Activated CD4-positive, alpha-beta memory T cell treated with anti-CD3 and anti-CD28 coated beads for 36 hours (primary cell): ENCODE measurements around the gene CRCP. TPM values are rescaled to one million over a fixed set of nuclear protein-coding genes. Genes with fewer than 3 reads are reported as not detected.
A peak's percentile ranks its signal among the peaks of the same experiment; 100 is the strongest.
"Not testable (repeated sequence)": the region's sequence is repeated elsewhere in the genome, so short reads cannot be mapped to it uniquely, and the experiment has no call there.

Experiments used
- CTCF ChIA-PET: fragments of 350-600 bp; sonication (Branson Sonifier 250); formaldehyde crosslinking; loops from one replicate; lab custom pipeline; 2021; ENCODE audit warnings: antibody characterized with exemption, inconsistent platforms; lab: Charles Lee
- POLR2A ChIA-PET: fragments of 350-600 bp; sonication (Branson Sonifier 250); formaldehyde crosslinking; loops from one replicate; lab custom pipeline; 2021; ENCODE audit warnings: antibody characterized with exemption; lab: Charles Lee
- DNase-seq: peaks from one replicate; pipeline ENCODE4 v3.0.0-alpha.2; 2020
- H3K27ac Mint-ChIP-seq: one replicate; pipeline ENCODE4 v1.8.0; 2021; ENCODE audit warnings: mixed read lengths
- H3K27me3 Mint-ChIP-seq: one replicate; pipeline ENCODE4 v1.8.0; 2021; ENCODE audit warnings: mixed read lengths
- H3K36me3 Mint-ChIP-seq: one replicate; pipeline ENCODE4 v1.8.0; 2021; ENCODE audit warnings: mixed read lengths
- H3K4me1 Mint-ChIP-seq: one replicate; pipeline ENCODE4 v1.8.0; 2021; ENCODE audit warnings: low read depth, mixed read lengths
- H3K4me3 Mint-ChIP-seq: one replicate; pipeline ENCODE4 v1.8.0; 2021; ENCODE audit warnings: mild to moderate bottlenecking, mixed read lengths
- H3K9me3 Mint-ChIP-seq: one replicate; pipeline ENCODE4 v1.8.0; 2021; ENCODE audit warnings: mixed read lengths
- intact Hi-C: fragments of 100-400 bp; cut with micrococcal nuclease; formaldehyde crosslinking; loops from one replicate; pipeline ENCODE4 v1.15.1; 2023
- total RNA-seq, 2 experiments: library from RNA; stranded (reverse); gene quantifications; one replicate each; pipeline ENCODE4 v1.2.3, GENCODE V29; 2021

CRCP gene
- total RNA-seq, 2 experiments from 2014 or later = 19.3 to 19.6 TPM

DNA sequence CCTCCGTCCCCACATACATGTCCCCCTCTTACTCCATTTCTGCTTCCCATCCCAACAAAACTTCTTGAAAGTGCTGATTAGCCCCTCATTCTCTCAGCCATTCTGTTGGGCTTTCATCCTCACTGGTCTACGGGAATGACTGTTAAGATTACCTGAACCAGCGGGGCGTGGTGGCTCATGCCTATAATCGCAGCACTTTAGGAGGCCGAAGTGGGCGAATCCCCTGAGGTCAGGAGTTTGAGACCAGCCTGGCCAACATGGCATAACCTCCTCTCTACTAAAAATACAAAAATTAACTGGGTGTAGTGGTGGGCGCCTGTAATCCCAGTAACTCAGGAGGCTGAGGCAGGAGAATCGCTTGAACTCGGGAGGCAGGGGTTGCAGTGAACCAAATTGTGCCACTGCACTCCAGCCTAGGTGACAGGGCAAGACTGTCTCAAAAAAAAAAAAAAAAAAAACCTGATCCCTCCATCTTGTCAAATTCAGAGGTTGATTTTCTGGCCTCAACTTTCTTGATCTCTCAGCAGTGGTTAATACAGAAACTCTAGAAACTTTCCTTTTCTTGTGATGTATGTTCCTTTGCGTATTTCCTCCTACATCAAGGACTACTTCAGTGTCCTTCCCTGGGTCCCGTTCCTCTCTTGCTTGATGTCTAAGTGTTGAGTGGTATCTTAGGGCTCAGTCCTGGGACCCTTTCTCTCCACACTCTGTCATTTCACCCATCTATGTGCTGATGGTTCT is 2.2 kb downstream of the CRCP start:
- H3K4me1 Mint-ChIP-seq = peaks cover 49% of the 10 kb centered on the region
- CTCF ChIA-PET, H3K27ac Mint-ChIP-seq, H3K27me3 Mint-ChIP-seq, DNase-seq, H3K9me3 Mint-ChIP-seq, POLR2A ChIA-PET: not testable (repeated sequence)
- H3K36me3 Mint-ChIP-seq = peaks cover 20% of the 10 kb centered on the region
- intact Hi-C loops = loop anchor here (10.0 kb wide), 1 partner anchor 88 kb away; the partner anchor contains the start of gene TPST1
- H3K4me3 Mint-ChIP-seq = peak overlapping the region; percentile 57

DNA sequence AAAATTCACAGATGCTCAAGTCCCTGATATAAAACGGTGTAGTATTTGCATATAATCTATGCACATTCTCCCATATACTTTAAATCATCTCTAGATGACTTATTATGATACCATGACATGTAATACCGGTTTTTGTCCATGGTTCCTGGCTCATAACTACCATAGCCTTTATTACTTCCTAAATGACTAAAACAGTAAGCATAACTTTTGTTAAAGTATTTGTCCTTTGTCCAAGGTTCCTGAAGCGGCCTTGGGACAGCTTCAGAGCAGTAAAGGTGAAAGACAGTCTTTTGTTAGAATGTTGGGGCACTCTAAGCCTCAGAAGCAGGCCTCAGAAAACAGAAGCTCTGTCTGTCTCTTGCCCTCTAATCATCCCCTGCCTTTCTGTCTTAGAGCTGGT is 4.0 kb downstream of the CRCP start:
- H3K9me3 Mint-ChIP-seq = no peaks in the 10 kb centered on the region
- CTCF ChIA-PET = no interaction called here
- DNase-seq = no peak
- intact Hi-C loops = loop anchor here (10.0 kb wide), 1 partner anchor 86 kb away; the partner anchor contains the start of gene TPST1
- no peaks in the 10 kb centered on the region for H3K27me3 Mint-ChIP-seq
- H3K4me3 Mint-ChIP-seq = no peak overlapping the region
- H3K4me1 Mint-ChIP-seq = peaks cover 55% of the 10 kb centered on the region
- H3K36me3 Mint-ChIP-seq = peaks cover 20% of the 10 kb centered on the region
- POLR2A ChIA-PET = no interaction called here
- no peak overlapping the region for H3K27ac Mint-ChIP-seq

DNA sequence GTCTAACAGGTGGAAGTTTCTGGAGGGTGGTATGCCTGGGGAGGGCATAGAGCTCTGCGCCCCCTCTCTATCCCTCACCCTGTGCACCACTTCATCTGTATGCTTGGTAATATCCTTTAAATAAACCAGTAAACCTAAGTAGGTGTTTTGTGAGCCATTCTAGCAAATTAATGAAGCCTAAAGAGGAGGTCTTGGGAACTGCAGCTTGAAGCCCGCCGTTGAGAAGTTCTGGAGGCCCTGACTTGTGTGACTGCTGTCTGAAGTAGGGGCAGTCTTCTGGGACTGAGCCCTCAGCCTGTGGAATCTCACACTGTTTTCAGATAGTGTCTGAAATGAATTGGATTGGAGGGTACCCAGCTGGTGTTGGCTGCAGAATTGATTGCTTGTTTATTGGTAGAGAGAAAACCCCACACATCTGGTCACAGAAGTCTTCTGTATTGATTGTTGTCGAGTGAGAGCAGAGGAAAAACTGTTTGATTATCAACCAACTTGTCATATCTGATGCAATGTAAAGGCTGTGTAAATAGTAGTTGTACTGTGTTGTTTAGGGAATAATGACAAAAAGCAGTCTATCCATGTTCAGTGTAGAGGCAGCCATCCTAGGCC is 4.7 kb downstream of the CRCP start:
- Mint-ChIP-seq H3K4me3 (no peak overlapping the region), H3K9me3 (no peaks in the 10 kb centered on the region), H3K36me3 (peaks cover 20% of the 10 kb centered on the region), H3K27me3 (no peaks in the 10 kb centered on the region), H3K27ac (no peak overlapping the region), H3K4me1 (peaks cover 56% of the 10 kb centered on the region)
- no peak for DNase-seq
- ChIA-PET POLR2A (no interaction called here), CTCF (no interaction called here)
- intact Hi-C loops = loop anchor here (10.0 kb wide), 1 partner anchor 85 kb away; the partner anchor contains the start of gene TPST1

DNA sequence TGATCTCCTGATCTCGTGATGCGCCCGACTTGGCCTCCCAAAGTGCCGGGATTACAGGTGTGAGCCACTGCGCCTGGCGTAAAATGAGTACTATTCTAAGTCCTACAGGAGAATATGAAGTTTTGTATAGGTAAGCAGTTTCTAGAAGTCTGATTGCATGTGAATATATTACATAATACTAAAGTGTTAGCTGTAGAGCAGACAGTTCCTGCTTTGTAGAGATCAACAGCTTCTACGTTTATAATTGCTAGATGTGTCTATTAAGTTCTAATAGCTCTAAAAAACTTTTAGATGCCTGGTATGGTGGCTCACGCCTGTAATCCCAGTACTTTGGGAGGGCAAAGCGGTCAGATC is 8.5 kb downstream of the CRCP start:
- no peak overlapping the region for H3K27ac Mint-ChIP-seq
- no peaks in the 10 kb centered on the region for H3K9me3 Mint-ChIP-seq
- H3K36me3 Mint-ChIP-seq = peaks cover 9% of the 10 kb centered on the region
- H3K4me3 Mint-ChIP-seq = no peak overlapping the region
- no peaks in the 10 kb centered on the region for H3K27me3 Mint-ChIP-seq
- ChIA-PET POLR2A (no interaction called here), CTCF (no interaction called here)
- DNase-seq = no peak
- H3K4me1 Mint-ChIP-seq = peaks cover 58% of the 10 kb centered on the region
- intact Hi-C loops = no loop called here

DNA sequence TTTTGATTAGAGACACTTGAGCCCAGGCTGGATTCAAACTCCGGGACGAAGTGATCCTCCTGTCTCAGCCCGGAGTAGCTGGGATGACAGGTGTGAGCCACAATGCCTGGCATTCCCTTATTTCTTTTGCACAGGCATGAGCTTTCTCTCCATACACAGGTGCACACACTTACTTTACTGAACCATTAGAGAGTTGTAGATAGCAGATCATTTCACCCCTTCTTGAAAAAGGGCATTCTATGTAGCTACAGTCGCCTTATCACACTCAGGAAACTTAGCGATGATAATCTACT is 9.9 kb downstream of the CRCP start:
- POLR2A ChIA-PET, H3K9me3 Mint-ChIP-seq, DNase-seq, intact Hi-C loops, CTCF ChIA-PET, H3K4me3 Mint-ChIP-seq, H3K27ac Mint-ChIP-seq, H3K36me3 Mint-ChIP-seq, H3K27me3 Mint-ChIP-seq: not testable (repeated sequence)
- peaks cover 44% of the 10 kb centered on the region for H3K4me1 Mint-ChIP-seq

DNA sequence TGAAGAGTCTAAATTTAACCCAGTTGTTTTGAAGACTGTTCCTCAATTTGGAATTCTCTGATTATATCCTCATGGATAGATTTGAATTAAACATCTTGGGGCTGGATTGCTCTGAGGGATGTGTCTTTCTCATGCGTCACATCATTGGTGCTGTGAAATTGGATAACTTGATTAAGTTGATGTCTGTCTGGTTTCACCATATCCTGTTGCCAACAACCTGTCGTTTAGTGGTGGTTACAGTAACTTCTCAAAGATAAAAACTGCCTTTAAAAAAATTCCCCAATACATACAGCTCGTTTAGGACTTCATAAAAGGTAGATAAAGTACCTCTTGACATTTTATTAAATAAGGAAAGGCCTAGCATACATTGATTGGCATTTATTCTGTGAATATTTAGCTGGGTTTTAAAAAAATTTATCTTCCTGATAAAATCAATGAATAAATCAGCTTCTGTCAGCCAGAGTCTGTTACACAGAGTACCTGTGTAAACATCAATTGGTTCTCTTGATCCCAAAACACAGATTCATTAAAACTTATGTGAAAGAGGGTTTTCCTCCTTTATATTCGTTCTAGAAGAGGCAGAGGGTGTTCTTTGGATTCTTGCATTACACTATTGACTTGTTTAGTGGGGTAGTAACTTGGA is 10.5 kb downstream of the CRCP start:
- no peak for DNase-seq
- Mint-ChIP-seq H3K36me3 (peaks cover 4% of the 10 kb centered on the region), H3K9me3 (no peaks in the 10 kb centered on the region), H3K4me1 (peaks cover 43% of the 10 kb centered on the region), H3K27ac (peak overlapping the region; percentile 47), H3K4me3 (no peak overlapping the region), H3K27me3 (no peaks in the 10 kb centered on the region)
- POLR2A ChIA-PET = interaction anchor here (0.5 kb wide), 1 partner anchor 14 kb away, joined by 3 read pairs; no protein-coding TSS in a partner anchor
- intact Hi-C loops = loop anchor here (1.0 kb wide), 1 partner anchor 10 kb away; no protein-coding TSS in a partner anchor
- CTCF ChIA-PET = no interaction called here

DNA sequence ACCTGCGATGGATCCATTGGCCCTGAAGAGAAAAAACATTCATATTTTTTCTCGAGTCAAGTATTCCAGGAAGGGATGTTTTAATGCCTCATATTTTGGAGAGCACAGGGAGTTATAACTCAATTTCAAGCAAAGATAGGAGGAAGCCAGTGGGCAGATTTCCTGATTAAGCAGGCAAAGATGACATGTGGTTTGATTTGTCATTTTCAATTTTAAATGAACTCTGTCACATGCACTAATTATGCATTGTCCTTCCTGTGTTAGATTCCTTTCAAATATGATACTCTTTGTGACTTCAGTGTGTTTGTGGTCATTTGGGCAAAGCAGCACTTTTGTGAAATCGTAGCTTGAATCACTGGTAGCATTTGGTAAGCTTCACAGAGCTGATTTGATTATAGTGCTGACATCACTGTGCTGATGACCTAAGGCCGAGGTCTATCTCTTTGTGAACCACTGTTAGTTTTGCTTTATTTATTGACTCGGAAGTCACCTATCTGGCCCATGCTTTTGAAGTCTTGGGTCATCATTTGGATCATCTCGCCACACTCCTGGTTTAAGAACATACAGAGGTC is 11.2 kb downstream of the CRCP start:
- CTCF ChIA-PET = interaction anchor here (1.1 kb wide), 1 partner anchor 11 kb away, joined by 3 read pairs; the partner anchor contains the start of gene CRCP
- H3K36me3 Mint-ChIP-seq, H3K4me3 Mint-ChIP-seq, H3K9me3 Mint-ChIP-seq, H3K27me3 Mint-ChIP-seq: not testable (repeated sequence)
- POLR2A ChIA-PET = interaction anchor here (0.5 kb wide), 1 partner anchor 13 kb away, joined by 3 read pairs; no protein-coding TSS in a partner anchor
- DNase-seq = peak; percentile 30
- H3K27ac Mint-ChIP-seq = peak overlapping the region; percentile 47
- peaks cover 40% of the 10 kb centered on the region for H3K4me1 Mint-ChIP-seq
- intact Hi-C loops = loop anchor here (1.0 kb wide), 1 partner anchor 11 kb away; no protein-coding TSS in a partner anchor

DNA sequence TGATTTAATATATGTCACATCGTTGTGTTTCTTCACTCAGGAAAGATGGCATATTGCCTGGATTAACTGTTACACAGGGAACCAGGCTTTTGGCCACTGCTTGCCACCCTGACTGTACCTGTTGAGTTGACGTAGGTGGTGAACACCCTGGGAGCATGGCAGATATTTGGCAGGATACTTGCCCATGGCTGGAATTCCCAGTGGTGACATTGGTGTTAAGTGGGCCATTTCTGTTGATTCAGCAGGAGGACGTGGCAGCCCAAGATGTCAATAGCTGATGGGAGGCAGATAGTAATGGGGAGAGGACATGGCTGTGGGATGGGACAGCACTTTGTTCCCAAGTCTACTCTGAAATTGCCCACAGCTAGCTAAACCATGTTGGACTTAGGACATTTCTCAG is 12.5 kb downstream of the CRCP start:
- H3K27me3 Mint-ChIP-seq, H3K4me3 Mint-ChIP-seq, POLR2A ChIA-PET, intact Hi-C loops, H3K9me3 Mint-ChIP-seq, DNase-seq, H3K27ac Mint-ChIP-seq: not testable (repeated sequence)
- CTCF ChIA-PET = interaction anchor here (0.6 kb wide), 1 partner anchor 405 kb away, joined by 3 read pairs; no protein-coding TSS in a partner anchor
- Mint-ChIP-seq H3K4me1 (peaks cover 36% of the 10 kb centered on the region), H3K36me3 (peaks cover 15% of the 10 kb centered on the region)

DNA sequence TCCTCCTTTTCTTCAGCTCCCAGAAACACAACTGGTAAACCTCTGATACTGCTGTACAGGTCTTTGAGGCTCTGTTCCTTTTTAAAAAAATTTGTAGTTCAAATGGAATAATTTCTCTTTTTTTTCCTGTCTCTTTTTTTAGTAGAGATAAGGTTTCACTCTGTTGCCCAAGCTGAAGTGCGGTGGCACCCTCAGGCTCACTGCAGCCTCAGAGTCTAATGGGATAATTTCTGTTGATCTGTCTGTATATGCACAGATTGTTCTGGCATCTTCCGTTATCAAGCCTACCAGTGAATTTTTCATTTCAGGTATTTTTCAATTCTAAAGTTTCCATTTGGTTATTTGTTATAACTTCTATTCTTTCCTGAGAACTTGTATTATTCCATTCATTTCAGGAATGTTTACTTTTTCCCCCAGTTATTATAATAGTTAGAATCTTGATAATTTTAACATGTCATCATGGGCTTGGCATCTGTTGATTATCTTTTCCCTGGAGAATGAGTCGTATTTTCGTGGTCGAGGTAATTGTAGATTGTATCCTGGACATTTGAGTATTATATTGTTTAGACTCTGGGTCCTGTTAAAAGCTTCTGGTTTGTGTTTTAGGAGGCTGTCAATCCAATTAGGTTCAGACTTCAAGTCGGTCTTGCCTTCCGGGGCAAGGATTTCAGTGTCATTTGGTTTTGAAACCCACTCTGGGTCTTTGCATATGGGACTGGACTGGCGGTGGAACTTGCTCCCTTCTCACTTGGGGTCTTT is 24.5 kb downstream of the CRCP start:
- Mint-ChIP-seq H3K36me3 (peaks cover 44% of the 10 kb centered on the region), H3K27ac (peak overlapping the region; percentile 30), H3K27me3 (no peaks in the 10 kb centered on the region), H3K4me3 (no peak overlapping the region), H3K9me3 (no peaks in the 10 kb centered on the region), H3K4me1 (no peaks in the 10 kb centered on the region)
- POLR2A ChIA-PET = interaction anchor here (0.6 kb wide), 2 partner anchors 14 to 341 kb away, joined by 3 read pairs; no protein-coding TSS in a partner anchor
- intact Hi-C loops = no loop called here
- no peak for DNase-seq
- CTCF ChIA-PET = no interaction called here

DNA sequence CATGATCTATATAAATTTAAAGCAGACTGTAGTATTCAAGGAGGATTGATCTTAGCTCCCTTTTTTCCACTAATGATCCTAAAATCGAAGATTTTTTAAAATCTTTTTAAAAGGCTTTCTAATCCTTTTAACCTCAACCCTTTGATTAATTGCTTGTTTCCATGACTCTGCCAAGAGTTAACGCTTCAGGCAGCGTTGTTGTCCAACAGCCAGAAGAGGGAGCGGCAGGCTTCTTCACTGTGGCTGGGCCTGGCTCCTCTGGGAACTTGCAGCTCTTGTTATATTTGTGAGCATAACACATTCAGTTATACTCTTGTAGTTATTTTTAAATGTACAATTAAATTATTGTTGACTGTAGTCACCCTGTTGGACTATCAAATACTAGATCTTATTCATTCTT is 26.3 kb downstream of the CRCP start:
- H3K36me3 Mint-ChIP-seq = peaks cover 41% of the 10 kb centered on the region
- no peaks in the 10 kb centered on the region for H3K4me1 Mint-ChIP-seq
- DNase-seq = no peak
- no peak overlapping the region for H3K27ac Mint-ChIP-seq
- CTCF ChIA-PET = no interaction called here
- no peaks in the 10 kb centered on the region for H3K27me3 Mint-ChIP-seq
- POLR2A ChIA-PET = no interaction called here
- no peak overlapping the region for H3K4me3 Mint-ChIP-seq
- H3K9me3 Mint-ChIP-seq = no peaks in the 10 kb centered on the region
- intact Hi-C loops = no loop called here

DNA sequence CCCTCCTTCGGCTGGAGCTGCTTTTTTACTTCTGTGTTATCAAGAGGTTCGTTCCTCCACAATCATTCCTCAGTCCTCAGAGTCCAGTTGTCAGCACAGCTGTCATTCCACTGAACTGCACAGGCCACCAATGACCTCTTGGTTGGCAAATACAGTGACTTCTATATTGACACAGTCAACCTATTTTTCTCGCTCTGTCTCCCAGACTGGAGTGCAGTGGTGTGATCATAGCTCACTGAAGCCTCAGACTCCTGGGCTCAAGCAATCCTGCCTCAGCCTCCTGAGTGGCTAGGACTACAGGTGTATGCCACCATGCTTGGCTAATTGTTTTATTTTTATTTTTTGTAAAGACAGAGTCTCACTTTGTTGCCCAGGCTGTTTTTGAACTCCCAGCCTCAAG is 27.7 kb downstream of the CRCP start:
- H3K36me3 Mint-ChIP-seq = peaks cover 43% of the 10 kb centered on the region
- DNase-seq = no peak
- CTCF ChIA-PET = interaction anchor here (1.0 kb wide), 1 partner anchor 9 kb away, joined by 3 read pairs; no protein-coding TSS in a partner anchor
- POLR2A ChIA-PET = no interaction called here
- H3K4me1 Mint-ChIP-seq = peaks cover 4% of the 10 kb centered on the region
- no peak overlapping the region for H3K27ac Mint-ChIP-seq
- H3K27me3 Mint-ChIP-seq = no peaks in the 10 kb centered on the region
- H3K9me3 Mint-ChIP-seq = no peaks in the 10 kb centered on the region
- intact Hi-C loops = no loop called here
- no peak overlapping the region for H3K4me3 Mint-ChIP-seq
